SU-DHL-6 (cell line): Measurements from ENCODE around the gene MINPP1.

Experiments used
- EZH2phosphoT487 ChIP-seq: fragments of 200-600 bp; sonication (generic), shearing (Covaris generic); conservative IDR thresholded peaks from 2 replicates; pipeline ENCODE4 v1.6.1; 2018; ENCODE audit warnings: mild to moderate bottlenecking, antibody characterized with exemption, low read length, moderate library complexity, mixed read lengths
- TF ChIP-seq, protein P1 (sequence below): fragments of 200-600 bp; sonication (generic); IDR thresholded peaks from one replicate; pipeline ENCODE4 v1.5.1; 2017; ENCODE audit warnings: antibody characterized with exemption, mild to moderate bottlenecking, low read length, moderate library complexity; ENCODE audit not compliant: insufficient read depth, poor library complexity, severe bottlenecking

DNA sequence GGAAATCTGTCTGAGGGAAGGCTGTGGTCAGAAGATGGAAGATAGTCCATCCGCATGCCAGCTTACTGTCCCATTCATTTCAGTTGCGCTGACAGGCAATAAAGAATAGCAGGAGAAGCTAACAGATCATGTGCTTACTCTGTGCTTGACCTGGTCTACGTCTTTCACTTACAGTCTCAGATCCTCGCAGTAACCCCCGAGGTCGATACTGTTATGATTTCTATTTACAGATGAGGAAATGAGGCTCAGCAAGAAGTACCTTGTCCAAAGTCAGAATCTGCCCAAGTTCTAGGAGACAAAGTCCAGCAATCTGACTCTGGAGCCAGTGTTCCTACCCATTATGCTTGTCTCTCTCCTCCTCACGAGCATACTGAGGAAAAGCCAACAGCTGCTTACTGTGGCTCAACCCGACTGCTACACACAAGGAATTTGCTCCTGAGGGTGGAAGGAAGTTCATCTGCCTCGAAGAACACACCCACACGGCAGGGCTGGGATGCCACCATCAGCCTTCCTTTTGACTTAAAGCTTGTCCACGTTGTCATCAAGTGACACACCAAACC, 74.2 kb downstream of the MINPP1 start:
- TF ChIP-seq, protein P1, sequence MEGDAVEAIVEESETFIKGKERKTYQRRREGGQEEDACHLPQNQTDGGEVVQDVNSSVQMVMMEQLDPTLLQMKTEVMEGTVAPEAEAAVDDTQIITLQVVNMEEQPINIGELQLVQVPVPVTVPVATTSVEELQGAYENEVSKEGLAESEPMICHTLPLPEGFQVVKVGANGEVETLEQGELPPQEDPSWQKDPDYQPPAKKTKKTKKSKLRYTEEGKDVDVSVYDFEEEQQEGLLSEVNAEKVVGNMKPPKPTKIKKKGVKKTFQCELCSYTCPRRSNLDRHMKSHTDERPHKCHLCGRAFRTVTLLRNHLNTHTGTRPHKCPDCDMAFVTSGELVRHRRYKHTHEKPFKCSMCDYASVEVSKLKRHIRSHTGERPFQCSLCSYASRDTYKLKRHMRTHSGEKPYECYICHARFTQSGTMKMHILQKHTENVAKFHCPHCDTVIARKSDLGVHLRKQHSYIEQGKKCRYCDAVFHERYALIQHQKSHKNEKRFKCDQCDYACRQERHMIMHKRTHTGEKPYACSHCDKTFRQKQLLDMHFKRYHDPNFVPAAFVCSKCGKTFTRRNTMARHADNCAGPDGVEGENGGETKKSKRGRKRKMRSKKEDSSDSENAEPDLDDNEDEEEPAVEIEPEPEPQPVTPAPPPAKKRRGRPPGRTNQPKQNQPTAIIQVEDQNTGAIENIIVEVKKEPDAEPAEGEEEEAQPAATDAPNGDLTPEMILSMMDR = no peak
- no peak for TF ChIP-seq EZH2phosphoT487
